NK-92 (cell line): ENCODE measurements around the gene FAR2.
"Not testable (repeated sequence)": the region's sequence is repeated elsewhere in the genome, so short reads cannot be mapped to it uniquely, and the experiment has no call there.

Experiments
- DNase-seq: peaks from one replicate; lab custom pipeline; 2025; ENCODE audit not compliant: unreplicated experiment; lab: John Stamatoyannopoulos, UW

FAR2 gene

GRCh38 chr12:29152981-29153630 lies 4.0 kb downstream of the FAR2 start:
- no peak for DNase-seq

GRCh38 chr12:29155079-29155478 lies 6.0 kb downstream of the FAR2 start:
- DNase-seq, result no peak

GRCh38 chr12:29157486-29157946 lies 8.4 kb downstream of the FAR2 start:
- no peak for DNase-seq

GRCh38 chr12:29158115-29158763 lies 9.2 kb downstream of the FAR2 start:
- no peak for DNase-seq

- no peak for DNase-seq
Observed at GRCh38 chr12:29159661-29160060, 10.6 kb downstream of the FAR2 start.

GRCh38 chr12:29160230-29160629 lies 11.2 kb downstream of the FAR2 start:
- DNase-seq, result no peak

- no peak for DNase-seq
Observed at GRCh38 chr12:29163146-29163545, 14.1 kb downstream of the FAR2 start.

GRCh38 chr12:29164477-29165393 lies 15.7 kb downstream of the FAR2 start:
- DNase-seq, result no peak

GRCh38 chr12:29167445-29167844 lies 18.4 kb downstream of the FAR2 start:
- DNase-seq, result no peak

GRCh38 chr12:29167988-29168387 lies 18.9 kb downstream of the FAR2 start:
- no peak for DNase-seq

- not testable (repeated sequence) for DNase-seq
Observed at GRCh38 chr12:29169978-29170377, 20.9 kb downstream of the FAR2 start.

GRCh38 chr12:29170478-29171084 lies 21.5 kb downstream of the FAR2 start:
- DNase-seq, result not testable (repeated sequence)

GRCh38 chr12:29171421-29172258 lies 22.6 kb downstream of the FAR2 start:
- DNase-seq, result no peak

- no peak for DNase-seq
Observed at GRCh38 chr12:29176941-29177340, 27.9 kb downstream of the FAR2 start.

GRCh38 chr12:29182247-29182646 lies 33.2 kb downstream of the FAR2 start:
- DNase-seq, result not testable (repeated sequence)

- no peak for DNase-seq
Observed at GRCh38 chr12:29187756-29188155, 38.7 kb downstream of the FAR2 start.

- no peak for DNase-seq
Observed at GRCh38 chr12:29191267-29191850, 42.3 kb downstream of the FAR2 start.

GRCh38 chr12:29198901-29199300 lies 49.8 kb downstream of the FAR2 start:
- no peak for DNase-seq

- no peak for DNase-seq
Observed at GRCh38 chr12:29200586-29200985, 51.5 kb downstream of the FAR2 start.

- no peak for DNase-seq
Observed at GRCh38 chr12:29201296-29201695, 52.2 kb downstream of the FAR2 start.
